HFF-Myc (cell line): Measurements from ENCODE around the gene JAZF1.
A peak's percentile ranks its signal among the peaks of the same experiment; 100 is the strongest.

Source experiments
- DNase-seq: peaks from one replicate; pipeline ENCODE4 v3.0.0-alpha.2; 2011; ENCODE audit warnings: low read depth; ENCODE audit errors: extremely low read depth
- H3K4me3 ChIP-seq: replicated peaks from 2 replicates; pipeline ENCODE4 v1.5.1; 2011; ENCODE audit warnings: low read depth, mild to moderate bottlenecking, control low read depth, low read length
- CTCF ChIP-seq: IDR thresholded peaks from 2 replicates; pipeline ENCODE4 v1.5.1; 2012; ENCODE audit warnings: mild to moderate bottlenecking, low read depth, low read length, control low read depth; ENCODE audit errors: missing control alignments

JAZF1 gene

DNA sequence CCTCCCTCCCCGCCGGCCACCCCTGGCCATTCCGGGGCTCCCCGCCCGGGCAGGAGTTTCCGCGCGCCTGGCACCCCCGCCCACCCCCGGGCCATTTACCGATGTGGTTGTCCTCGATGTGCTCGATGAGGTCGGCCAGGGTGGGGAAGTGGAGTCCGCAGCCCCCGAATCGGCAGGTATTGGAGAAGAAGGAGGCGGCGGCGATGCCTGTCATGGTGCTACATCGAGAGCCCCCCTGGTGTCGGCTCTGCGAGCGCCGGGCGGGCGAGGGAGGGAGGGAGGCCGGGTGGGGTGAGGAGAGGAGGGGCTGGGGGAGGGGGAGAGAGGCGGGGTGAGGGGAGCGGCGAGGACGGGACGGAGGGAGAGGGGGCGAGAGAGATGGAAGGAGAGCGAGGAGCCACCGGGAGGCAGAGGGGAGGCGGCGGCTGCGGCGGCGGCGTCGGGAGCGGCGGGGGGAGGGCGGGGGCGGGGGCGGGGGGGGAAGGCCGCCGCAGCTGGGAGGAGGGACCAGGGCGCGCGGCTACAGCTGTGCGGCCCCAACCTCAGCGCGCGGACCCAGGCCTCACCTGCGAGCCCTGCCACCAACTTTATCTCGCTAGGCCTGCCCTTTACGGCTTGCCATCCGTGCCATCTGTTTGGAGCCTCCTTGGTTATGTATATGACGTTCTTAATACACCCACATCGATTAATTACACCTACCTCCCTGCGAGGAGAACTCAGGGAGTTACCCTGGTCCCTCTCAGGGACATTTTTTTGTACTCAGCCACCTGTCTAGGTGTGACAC is at the start of gene JAZF1:
TSS of gene JAZF1 (minus strand) at position 432 of the 784 bp plus-strand sequence.
- no peak for DNase-seq
- peak within 1 kb of the TSS; percentile 60 for H3K4me3 ChIP-seq
- TF ChIP-seq CTCF = no peak

DNA sequence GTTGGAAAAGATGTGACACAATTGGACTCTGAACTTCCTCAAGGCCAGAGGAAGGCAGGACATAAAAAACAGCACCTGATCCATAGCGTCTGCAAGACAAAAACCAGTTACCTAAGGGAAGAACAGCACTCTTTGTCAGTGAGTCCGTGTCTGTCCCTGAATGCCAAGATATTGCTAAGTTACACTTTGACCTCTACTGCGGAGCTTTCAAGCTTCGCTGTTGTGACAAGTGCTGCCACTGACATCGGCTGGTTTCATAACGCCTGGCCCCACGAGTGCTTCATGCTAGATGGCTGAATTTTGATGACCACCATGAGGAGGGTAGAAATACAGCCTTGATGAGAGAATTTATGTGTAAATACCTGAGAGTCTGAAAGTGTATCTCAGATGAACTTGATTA is 49.7 kb upstream of the JAZF1 start:
- DNase-seq = no peak
- no peak for TF ChIP-seq CTCF
- H3K4me3 ChIP-seq = no peak overlapping the region

DNA sequence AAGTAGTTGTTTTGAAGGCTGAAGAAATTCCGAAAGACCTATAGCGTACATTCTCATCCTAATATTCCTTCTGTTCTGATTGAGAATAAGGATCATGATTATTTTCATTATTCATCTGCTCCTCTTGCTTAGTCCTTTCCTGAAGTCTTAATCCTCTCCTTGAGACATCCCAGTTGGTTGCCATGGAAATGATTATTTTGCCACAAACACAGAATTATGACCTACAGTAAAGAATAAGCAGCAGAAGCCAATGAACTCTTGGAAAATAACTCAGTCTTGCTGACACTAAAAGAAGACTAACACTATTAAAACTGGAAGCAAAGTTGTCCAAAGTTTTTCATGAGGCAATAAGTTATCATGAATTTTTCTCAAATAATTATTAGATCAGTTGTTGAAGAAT is 47.8 kb upstream of the JAZF1 start:
- TF ChIP-seq CTCF = no peak
- no peak for DNase-seq
- H3K4me3 ChIP-seq = no peak overlapping the region

DNA sequence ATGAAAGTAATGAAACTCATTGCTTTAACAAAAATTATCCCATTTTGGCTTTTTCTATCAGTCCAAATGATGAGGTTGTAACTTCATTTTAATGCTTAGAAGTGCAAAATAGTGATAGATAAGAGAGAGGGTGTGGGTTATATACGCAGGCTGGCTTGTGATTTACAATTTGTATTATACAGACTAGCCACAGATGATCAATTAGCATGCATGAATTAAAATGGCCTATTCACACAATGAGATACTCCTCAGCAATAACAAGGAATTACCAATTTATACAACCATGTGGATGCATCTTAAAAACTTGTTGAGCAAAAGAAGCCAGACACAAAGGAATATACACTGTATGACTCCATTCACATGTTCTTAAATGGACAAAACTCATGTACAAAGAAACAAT is 45.4 kb upstream of the JAZF1 start:
- no peak for TF ChIP-seq CTCF
- no peak for DNase-seq
- no peak overlapping the region for H3K4me3 ChIP-seq

DNA sequence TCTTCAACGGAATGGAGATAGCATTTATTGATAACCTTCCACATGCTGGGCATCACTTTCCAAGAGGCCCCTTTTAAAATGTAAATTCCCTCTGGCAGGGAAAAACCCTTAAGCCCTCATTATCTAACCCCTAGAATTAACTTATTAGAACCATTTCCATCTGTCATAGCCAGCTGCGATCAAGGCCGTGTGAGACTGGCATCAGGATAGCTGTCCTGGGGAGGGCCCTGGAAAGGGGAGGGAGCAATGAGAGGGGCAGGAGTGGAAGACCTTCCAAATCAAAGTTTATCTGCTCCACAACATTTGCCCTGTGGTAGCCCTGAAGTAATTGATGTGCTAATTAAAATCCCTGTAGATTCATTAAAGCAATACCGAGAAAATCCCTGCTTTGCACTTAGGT is 45.0 kb upstream of the JAZF1 start:
- TF ChIP-seq CTCF = no peak
- no peak for DNase-seq
- no peak overlapping the region for H3K4me3 ChIP-seq

GRCh38 chr7:28224675-28225074 is 44.1 kb upstream of the JAZF1 start:
- H3K4me3 ChIP-seq = no peak overlapping the region
- no peak for TF ChIP-seq CTCF
- DNase-seq = no peak

GRCh38 chr7:28224172-28224571 is 43.6 kb upstream of the JAZF1 start:
- no peak for DNase-seq
- TF ChIP-seq CTCF = no peak
- no peak overlapping the region for H3K4me3 ChIP-seq
